Thyroid gland (tissue), 4 donors: ENCODE results near the gene KRT31. TPM values are rescaled to one million over a fixed set of nuclear protein-coding genes. Genes with fewer than 3 reads are reported as not detected.

ENCODE experiments used
- DNase-seq, 2 donors: peaks; one replicate each; pipeline ENCODE4 v3.0.0-alpha.2; 2019
- H3K27ac ChIP-seq, 3 donors: fragments of 200-600 bp; sonication (generic); 1 replicate in 2 of 3; 2 replicates in 1 of 3; pipeline ENCODE4 v1.5.1; 2016 to 2019; ENCODE audit warnings: mild to moderate bottlenecking in 1 of 3, moderate library complexity in 1 of 3
- H3K27me3 ChIP-seq: fragments of 200-600 bp; sonication (generic); one replicate; pipeline ENCODE4 v1.5.1; 2019
- H3K36me3 ChIP-seq, 2 donors: fragments of 200-600 bp; sonication (generic); one replicate each; pipeline ENCODE4 v1.5.1; 2016 to 2019
- H3K4me1 ChIP-seq, 2 donors: fragments of 200-600 bp; sonication (generic); one replicate each; pipeline ENCODE4 v1.5.1; 2017 to 2019
- H3K4me3 ChIP-seq, 3 donors: fragments of 200-600 bp; sonication (generic); replicated peaks in 1 of 3; 1 replicate in 2 of 3; 2 replicates in 1 of 3; pipeline ENCODE4 v1.5.1; 2016; ENCODE audit warnings: mild to moderate bottlenecking in 1 of 3
- H3K9me3 ChIP-seq: fragments of 200-600 bp; sonication (generic); one replicate; pipeline ENCODE4 v1.5.1; 2017
- POLR2A ChIP-seq, 2 donors: fragments of 450-650 bp; IDR thresholded peaks; one replicate each; pipeline ENCODE4 v1.6.1; 2017; ENCODE audit warnings: antibody characterized with exemption in 2 of 2, mild to moderate bottlenecking in 2 of 2, moderate library complexity in 1 of 2
- WGBS, 2 donors: methylation state at CpG; one replicate each; pipeline ENCODE4 v1.1.5; 2017; 5-methylcytosine and 5-hydroxymethylcytosine counted together
- intact Hi-C: fragments of 100-400 bp; cut with DNase I; formaldehyde crosslinking; loops from one replicate; pipeline ENCODE4 v1.15.1; 2023
- total RNA-seq, 4 donors: library from RNA; depleted of rRNA; stranded (reverse); fragments of >200 nt; gene quantifications; one replicate each; pipeline ENCODE4 v1.2.3, GENCODE V29; 2016
- TF ChIP-seq, protein P1 (sequence below), 6 experiments: fragments of 200-600 bp in 3 of 6; fragments of 450-650 bp in 3 of 6; sonication (generic) in 3 of 6; IDR thresholded peaks; one replicate each; pipeline ENCODE4 v1.5.1; 2016 to 2019; ENCODE audit warnings: antibody characterized with exemption in 6 of 6, mild to moderate bottlenecking in 2 of 6, inconsistent platforms in 1 of 6, moderate library complexity in 1 of 6

Gene KRT31
- total RNA-seq, 4 donors from 2014 or later: not detected

GRCh38 chr17:41377546-41377945, 19.9 kb downstream of the KRT31 start:
- intact Hi-C loops: no loop called here
- Histone ChIP-seq H3K4me3 (no peak overlapping the region), H3K4me1 (no peaks in the 10 kb centered on the region), H3K36me3 (no peaks in the 10 kb centered on the region), H3K27me3 (no peaks in the 10 kb centered on the region), H3K27ac (no peak overlapping the region), H3K9me3 (no peaks in the 10 kb centered on the region)
- WGBS, 2 donors: 19 to 24% methylated on average over 2 of the region's 2 CpGs
- DNase-seq: no peak
- no peak for TF ChIP-seq POLR2A (IDR thresholded peaks at IDR 0.05)
- TF ChIP-seq, protein P1, sequence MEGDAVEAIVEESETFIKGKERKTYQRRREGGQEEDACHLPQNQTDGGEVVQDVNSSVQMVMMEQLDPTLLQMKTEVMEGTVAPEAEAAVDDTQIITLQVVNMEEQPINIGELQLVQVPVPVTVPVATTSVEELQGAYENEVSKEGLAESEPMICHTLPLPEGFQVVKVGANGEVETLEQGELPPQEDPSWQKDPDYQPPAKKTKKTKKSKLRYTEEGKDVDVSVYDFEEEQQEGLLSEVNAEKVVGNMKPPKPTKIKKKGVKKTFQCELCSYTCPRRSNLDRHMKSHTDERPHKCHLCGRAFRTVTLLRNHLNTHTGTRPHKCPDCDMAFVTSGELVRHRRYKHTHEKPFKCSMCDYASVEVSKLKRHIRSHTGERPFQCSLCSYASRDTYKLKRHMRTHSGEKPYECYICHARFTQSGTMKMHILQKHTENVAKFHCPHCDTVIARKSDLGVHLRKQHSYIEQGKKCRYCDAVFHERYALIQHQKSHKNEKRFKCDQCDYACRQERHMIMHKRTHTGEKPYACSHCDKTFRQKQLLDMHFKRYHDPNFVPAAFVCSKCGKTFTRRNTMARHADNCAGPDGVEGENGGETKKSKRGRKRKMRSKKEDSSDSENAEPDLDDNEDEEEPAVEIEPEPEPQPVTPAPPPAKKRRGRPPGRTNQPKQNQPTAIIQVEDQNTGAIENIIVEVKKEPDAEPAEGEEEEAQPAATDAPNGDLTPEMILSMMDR (IDR thresholded peaks at IDR 0.05): no peak

GRCh38 chr17:41369713-41370112, 27.7 kb downstream of the KRT31 start, which contains the start of gene KRT33B:
Gene KRT33B (minus strand): TSS chr17:41369813. CDS start chr17:41369750, 63 bp downstream.
- WGBS, 2 donors: 83 to 100% methylated on average over 1 of the region's 1 CpG
- H3K4me3 ChIP-seq: no peak within 1 kb of the TSS
- intact Hi-C loops: no loop called here
- no peaks in the 10 kb centered on the region for H3K4me1 ChIP-seq
- no peaks in the 10 kb centered on the region for H3K9me3 ChIP-seq
- TF ChIP-seq POLR2A (IDR thresholded peaks at IDR 0.05): no peak
- TF ChIP-seq, protein P1 (IDR thresholded peaks at IDR 0.05): no peak
- no peak within 1 kb of the TSS for H3K27ac ChIP-seq
- H3K27me3 ChIP-seq: no peaks in the 10 kb centered on the region
- no peaks in the 10 kb centered on the region for H3K36me3 ChIP-seq
- DNase-seq: no peak

DNA sequence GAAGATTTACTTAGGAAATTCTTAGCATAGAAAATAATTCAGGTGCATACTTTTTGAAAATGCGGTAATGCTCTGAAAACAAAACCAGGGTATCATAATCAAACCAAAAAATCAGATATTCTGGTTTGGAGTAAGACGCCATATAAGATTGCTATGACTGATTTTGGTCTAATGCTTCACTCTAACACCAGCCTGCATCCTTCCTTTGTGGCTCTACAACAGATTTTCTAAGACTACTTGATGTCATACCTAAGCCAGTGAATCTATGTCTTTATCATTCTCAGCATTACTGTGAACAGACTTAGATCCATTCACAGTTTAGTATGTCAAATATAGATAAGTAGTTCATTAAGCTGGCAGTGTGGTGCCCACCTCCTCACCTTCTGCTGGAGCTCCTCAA, 28.4 kb downstream of the KRT31 start:
- H3K4me3 ChIP-seq: no peak overlapping the region
- DNase-seq: no peak
- intact Hi-C loops: no loop called here
- no peak overlapping the region for H3K27ac ChIP-seq
- no peaks in the 10 kb centered on the region for H3K36me3 ChIP-seq
- no peaks in the 10 kb centered on the region for H3K9me3 ChIP-seq
- no peak for TF ChIP-seq POLR2A (IDR thresholded peaks at IDR 0.05)
- TF ChIP-seq, protein P1 (IDR thresholded peaks at IDR 0.05): no peak
- H3K4me1 ChIP-seq: no peaks in the 10 kb centered on the region
- no peaks in the 10 kb centered on the region for H3K27me3 ChIP-seq
- WGBS, 2 donors: 93 to 96% methylated on average over 2 of the region's 2 CpGs

DNA sequence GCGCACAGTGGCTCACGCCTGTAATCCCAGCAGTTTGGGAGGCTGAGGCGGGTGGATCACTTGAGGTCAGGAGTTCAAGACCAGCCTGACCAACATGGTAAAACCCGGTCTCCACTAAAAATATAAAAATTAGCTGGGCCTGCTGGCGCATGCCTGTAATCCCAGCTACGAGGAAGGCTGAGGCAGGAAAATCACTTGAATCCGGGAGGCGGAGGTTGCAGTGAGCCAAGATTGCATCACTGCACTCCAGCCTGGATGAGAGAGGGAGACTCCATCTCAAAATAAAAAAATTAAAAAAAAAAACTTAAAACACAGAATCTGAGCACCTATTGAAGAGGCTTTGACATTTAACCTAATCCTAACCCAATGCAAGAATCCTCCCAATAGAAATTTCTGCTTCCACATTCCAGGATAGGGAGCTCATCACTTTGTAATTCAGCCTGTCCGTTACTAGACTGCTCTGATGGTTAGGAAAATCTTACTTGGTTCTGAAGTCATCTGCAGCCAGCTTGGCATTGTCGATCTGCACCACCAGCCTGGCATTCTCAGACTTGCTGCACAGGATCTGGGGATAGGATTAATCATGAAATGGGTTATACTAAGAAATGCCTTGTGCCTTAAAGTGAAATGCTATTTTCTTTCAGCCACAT, 29.9 kb downstream of the KRT31 start:
- H3K4me3 ChIP-seq: no peak overlapping the region
- no peaks in the 10 kb centered on the region for H3K4me1 ChIP-seq
- H3K27ac ChIP-seq: no peak overlapping the region
- H3K36me3 ChIP-seq: no peaks in the 10 kb centered on the region
- no peaks in the 10 kb centered on the region for H3K9me3 ChIP-seq
- intact Hi-C loops: no loop called here
- DNase-seq: no peak
- H3K27me3 ChIP-seq: no peaks in the 10 kb centered on the region
- TF ChIP-seq, protein P1 (IDR thresholded peaks at IDR 0.05): no peak
- no peak for TF ChIP-seq POLR2A (IDR thresholded peaks at IDR 0.05)
- 88 to 92% methylated on average over 10 of the region's 10 CpGs for WGBS, 2 donors

- H3K4me1 ChIP-seq: no peaks in the 10 kb centered on the region
- H3K27me3 ChIP-seq: no peaks in the 10 kb centered on the region
- H3K4me3 ChIP-seq: no peak overlapping the region
- no peak for TF ChIP-seq POLR2A (IDR thresholded peaks at IDR 0.05)
- TF ChIP-seq, protein P1 (IDR thresholded peaks at IDR 0.05): no peak
- intact Hi-C loops: no loop called here
- no peak for DNase-seq
- no peak overlapping the region for H3K27ac ChIP-seq
- H3K36me3 ChIP-seq: no peaks in the 10 kb centered on the region
- H3K9me3 ChIP-seq: no peaks in the 10 kb centered on the region
Measured at GRCh38 chr17:41366070-41366469, 31.3 kb downstream of the KRT31 start.
